ENCODE data around the gene GNG8.
"Not testable (repeated sequence)": the region's sequence is repeated elsewhere in the genome, so short reads cannot be mapped to it uniquely, and the experiment has no call there.

GNG8 gene

DNA sequence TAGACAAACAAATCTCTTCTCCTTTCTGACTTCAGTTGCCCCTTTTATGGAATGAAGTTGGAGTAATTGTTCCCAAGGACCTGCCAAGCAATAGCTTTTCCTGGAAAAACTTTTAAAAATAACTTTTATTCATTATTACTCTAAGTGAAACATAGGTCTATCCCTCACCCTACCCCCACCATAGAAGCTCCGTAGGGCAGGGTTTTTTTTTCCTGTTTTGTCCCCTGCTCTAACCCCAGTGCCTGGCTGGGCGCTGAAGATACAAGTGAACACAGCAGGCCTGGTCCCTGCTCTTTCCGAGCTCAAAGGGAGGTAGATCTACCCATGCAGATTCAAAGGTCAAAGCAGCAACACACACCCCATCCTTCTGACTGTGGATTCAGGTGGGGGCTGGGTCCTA, 8.7 kb upstream of the GNG8 start:
- DNase-seq, result no peak

GRCh38 chr19:46640656-46641055, 4.7 kb upstream of the GNG8 start:
- DNase-seq, result no peak

DNA sequence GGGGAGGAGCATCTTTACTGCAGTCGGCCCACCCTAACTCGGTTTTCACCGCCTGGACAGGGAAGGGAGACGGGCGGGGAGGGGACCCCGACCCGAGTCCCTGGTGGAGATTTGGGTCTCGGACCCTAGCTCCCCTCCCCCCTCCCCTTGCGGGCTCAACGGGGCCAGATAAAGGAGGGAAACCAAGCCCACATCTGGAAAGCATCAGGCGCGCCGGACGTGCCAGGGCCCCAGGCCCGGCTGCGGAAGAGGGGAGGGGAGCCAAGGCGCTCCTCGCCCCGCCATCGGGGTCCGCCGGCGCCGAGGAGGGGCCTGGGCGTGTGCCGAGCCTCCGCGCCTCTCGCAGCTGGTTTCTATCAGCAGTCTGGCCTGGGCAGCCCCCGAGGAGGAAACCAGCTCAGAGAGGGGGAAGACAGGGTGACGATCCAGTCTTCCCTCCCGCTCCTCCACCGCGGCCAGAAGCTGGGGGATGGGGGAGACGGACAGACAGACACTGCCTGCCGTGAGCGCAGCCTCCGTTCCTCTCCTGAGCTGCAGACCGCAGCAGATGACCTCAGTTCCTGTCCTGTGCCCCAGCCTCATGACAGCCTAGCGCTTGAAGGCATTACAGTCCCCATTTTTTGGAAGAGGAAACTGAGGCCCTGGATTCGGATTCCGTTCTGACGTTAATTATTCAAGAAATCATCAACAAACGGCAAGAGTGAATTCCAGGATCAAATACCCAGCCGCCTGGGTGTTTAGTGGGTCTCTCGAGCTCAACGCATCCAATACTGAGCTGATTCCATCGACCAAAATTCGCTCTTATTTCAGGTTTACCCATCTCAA, 3.6 kb upstream of the GNG8 start:
- DNase-seq, result no peak

DNA sequence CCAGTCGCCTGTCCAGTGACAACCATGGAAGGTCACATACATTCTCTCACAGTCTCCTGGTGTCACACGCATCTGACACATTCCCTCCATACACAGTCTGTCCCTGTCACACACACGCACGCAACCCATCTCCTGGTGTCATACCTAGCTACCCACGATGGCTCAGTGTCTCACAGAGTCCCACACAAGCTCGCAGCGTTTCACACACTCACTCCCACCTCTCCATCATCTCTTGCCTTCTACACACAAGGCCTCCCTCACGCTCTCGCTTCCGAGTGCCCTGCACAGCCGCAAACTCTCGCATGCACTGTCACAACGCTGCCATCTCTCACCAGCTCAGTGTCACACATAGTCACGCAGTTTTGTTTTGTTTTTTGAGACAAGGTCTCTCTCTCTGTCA, 1.2 kb upstream of the GNG8 start:
- no peak for DNase-seq

DNA sequence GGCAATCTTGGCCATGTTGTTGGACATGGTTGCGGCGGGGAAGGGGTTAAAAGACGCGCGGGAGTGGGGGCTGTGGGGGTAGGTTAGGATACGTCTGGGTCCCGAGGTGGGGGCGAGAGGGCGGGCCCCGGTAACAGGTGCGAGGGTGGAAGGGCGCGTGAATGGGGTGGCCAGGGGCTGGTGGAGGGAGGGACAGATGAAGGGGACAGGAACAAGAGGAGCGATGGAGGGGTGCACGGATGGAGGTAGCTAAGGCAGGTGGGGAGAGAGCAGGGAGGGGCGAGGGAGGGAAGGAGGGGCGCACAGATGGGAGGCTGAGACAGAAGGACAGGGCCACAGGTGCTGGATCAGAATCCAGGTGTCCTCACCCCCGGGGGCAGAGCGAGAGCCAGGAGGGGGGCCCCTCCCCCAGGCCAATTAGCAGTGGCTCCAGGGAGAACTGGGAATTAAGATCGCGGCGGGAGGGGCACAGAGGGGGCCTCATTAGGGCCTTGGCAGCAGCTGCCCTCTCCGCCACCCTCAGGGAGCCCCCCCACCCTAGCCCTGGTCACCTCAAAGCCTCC, 1.3 kb downstream of the GNG8 start:
- no peak for DNase-seq

DNA sequence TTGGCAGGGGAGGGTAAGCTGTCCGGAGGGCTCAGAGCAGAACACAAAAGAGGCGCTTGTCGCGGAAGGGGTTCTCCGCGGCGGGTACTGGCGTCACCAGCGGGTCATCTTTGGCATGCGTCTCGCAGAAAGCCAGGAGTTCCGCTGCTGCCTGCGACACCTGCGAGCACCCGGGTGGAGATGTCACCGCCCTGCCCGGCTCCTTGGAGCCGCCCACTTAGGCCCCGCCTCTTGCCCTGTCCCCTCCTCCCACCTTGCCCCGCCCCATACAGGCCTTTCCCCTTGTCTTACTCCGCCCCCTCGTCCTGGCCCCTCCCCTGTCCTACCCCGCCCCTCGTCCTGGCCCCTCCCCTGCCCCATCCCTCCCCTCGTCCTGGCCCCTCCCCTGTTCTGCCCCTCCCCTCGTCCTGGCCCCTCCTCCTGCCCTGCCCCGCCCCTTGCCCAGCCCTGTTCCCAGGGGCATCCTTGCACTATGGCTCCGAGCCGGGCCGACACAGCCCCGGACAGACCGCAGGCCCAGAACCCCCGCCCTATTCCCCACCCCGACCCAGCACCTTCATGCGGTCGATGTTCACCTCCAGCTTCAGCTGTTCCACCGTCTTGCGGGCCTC, 1.9 kb downstream of the GNG8 start:
- no peak for DNase-seq

- DNase-seq, result no peak
Observed at GRCh38 chr19:46633130-46633529, 2.9 kb downstream of the GNG8 start.

GRCh38 chr19:46631481-46631880, 4.5 kb downstream of the GNG8 start:
- DNase-seq, result no peak

- no peak for DNase-seq
Observed at GRCh38 chr19:46630586-46631205, 5.3 kb downstream of the GNG8 start.

- DNase-seq, result no peak
Observed at GRCh38 chr19:46629546-46630025, 6.4 kb downstream of the GNG8 start.

DNA sequence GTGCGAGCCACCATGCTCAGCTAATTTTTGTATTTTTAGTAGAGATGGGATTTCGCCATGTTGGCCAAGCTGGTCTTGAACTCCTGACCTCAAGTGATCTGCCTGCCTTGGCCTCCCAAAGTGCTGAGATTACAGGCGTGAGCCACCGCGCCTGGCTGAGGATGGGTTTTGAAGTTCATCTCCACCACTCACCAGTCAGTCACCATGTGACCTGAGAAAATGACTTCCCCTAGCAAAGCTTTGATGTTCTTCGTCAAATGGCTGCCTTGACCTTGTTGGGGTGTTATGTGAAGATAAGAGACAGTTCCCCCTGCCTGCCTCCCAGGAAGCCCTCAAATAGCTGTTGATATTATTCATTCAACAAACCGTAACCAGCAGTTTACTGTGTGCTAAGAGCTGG, 7.0 kb downstream of the GNG8 start:
- not testable (repeated sequence) for DNase-seq

DNA sequence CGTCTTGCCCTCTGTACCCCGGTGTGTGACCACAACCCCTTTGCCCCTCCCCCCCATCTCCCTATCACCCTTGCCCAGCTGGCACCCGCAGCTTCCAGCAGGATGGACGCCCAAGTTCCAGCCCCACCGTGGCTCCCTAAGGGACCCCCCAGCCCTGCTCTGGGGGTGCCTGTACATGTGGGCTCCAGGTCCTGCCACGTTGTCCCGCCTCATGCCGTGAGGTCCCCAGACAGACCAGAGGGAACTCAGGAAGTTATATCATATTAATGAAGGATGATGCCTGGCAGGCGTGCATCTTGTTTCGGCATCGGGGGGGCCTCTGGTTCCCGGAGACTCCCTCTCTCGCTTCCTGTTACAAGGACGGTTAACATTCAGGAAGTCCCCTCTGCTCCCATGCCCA, 9.6 kb downstream of the GNG8 start:
- no peak for DNase-seq

GRCh38 chr19:46625731-46626130, 10.3 kb downstream of the GNG8 start:
- no peak for DNase-seq

GRCh38 chr19:46624958-46625661, 10.9 kb downstream of the GNG8 start, which contains the start of gene PTGIR:
Gene PTGIR (minus strand): TSS chr19:46625089. CDS start chr19:46624225, 864 bp downstream.
- no peak for DNase-seq

GRCh38 chr19:46623915-46624502, 12.0 kb downstream of the GNG8 start:
- DNase-seq, result no peak

- no peak for DNase-seq
Observed at GRCh38 chr19:46622118-46622446, 13.9 kb downstream of the GNG8 start.

DNA sequence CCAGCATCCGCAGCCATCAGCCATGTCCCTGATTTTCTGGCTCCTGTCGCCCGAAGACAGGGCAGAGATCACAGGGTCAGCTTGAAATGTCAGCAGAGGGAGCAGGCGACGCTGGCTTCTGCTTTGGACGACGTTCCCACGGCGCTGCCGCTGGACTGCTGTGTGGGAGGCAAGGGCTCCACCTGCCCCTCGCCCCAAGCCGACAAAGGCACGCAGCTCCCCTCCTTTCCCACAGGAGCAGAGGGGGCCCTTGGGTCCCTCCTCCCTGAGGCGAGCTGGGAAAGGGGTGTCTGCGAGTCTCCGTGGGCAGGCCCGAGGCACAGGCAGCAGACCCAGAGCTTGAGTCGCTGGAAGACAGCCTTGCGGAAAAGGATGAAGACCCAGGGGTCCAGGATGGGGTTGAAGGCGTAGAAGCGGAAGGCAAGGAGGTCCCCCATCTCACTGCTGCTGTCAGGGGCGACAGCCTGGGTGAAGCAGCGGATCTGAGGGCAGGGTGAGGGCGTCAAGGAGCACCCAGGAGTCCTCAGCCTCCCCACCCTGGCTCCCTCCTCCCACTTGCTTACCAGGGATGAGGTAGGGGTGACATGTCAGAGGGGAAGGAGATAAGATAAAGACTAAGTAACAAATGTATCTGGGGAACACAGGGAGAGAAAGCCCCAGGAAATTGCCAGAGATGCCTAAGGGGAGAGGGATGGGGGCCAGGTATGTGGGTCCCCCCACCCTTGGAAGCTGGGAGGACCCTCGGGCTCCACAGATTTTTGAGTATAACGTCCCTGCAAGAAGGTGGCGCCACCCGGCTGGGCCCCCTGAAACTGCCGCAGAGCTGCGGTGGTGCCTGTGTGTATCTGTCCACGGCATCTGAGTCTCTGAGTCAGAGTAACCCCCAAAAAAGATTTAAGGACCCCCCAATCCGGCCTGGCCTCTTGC, 14.5 kb downstream of the GNG8 start:
- no peak for DNase-seq

GRCh38 chr19:46620716-46621115, 15.3 kb downstream of the GNG8 start:
- no peak for DNase-seq

- no peak for DNase-seq
Observed at GRCh38 chr19:46620267-46620666, 15.7 kb downstream of the GNG8 start.

DNA sequence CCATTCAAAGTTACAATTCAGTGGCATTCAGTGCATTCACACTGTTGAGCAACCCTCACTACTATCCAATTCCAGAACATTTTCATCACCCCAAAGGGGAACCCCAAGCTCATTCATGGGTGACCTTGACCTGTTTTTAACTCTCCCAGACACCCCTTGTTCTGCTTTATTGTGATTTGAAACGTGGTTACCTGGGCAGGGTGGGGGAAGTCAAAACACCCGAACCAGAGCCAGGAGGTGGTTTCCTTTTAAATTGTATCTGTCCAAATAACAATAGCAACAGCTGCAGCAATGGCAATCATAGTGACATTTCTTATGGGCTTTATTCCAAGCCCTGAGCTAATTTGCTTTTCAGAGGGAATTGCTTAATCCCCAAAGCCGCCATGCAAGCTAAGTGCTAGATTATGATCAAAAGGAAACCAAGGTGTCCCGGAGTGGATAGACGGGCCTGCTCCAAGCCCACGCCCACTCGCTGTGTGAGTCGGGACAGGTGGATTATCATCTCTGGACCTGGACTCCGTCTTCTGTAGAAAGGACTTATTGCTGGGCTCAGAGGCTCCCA, 17.3 kb downstream of the GNG8 start:
- DNase-seq, result peak; percentile 41

DNA sequence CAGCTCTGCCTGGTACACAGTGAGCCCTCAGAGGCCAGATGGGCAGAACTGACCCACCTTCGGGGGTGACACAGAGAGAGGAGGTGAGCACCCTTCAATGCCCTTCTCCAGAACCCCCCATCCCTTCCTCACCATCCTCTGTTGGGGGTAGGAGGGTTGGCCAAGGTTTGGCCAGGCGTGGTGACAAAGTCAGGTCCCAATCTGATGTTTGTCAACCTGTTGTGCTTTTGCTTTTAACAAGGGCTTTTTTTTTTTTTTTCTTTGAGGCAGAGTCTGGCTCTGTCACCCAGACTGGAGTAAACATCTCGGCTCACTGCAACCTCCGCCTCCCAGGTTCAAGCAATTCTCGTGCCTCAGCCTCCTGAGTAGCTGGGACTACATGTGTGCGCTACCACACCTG, 18.4 kb downstream of the GNG8 start:
- DNase-seq, result peak; percentile 45
